ENCODE measurements around the gene WDR37. TPM values are rescaled to one million over a fixed set of nuclear protein-coding genes. Genes with fewer than 3 reads are reported as not detected.

Gene WDR37
- total RNA-seq, 1 experiment from 2014 or later, result 4.5 TPM

DNA sequence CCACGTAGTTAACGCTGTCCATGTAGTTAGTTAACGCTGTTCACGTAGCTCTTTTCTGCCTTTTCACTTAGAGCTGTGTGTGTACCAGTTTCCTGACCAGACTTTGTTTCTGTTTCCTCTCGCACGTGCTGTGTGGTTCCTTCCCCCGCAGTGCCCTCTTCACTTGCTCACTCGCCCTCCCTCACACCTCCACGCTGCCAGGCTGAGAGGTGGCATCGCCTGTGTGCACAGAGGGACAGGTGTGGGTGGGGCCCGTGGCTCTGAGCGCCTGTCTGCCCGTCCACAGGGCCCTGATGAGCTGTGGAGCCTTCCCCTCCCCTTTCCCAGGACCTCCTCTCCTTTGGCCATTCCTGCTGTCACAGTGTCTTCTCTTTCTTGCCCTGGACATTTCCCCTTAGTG, 30.6 kb downstream of the WDR37 start:
- Histone ChIP-seq H3K4me1 (ENCODE audit: insufficient read depth, low read length) (no peaks in the 10 kb centered on the region), H3F3A (ENCODE audit: low read length, unreplicated experiment) (no peaks in the 10 kb centered on the region), H3K36me3 (ENCODE audit: low read depth, low read length) (no peaks in the 10 kb centered on the region), H3K9me2 (replicated peaks; ENCODE audit: low read length) (no peaks in the 10 kb centered on the region), H3K9ac (ENCODE audit: low read length) (no peak overlapping the region), H3K4me3 (ENCODE audit: low read length) (no peak overlapping the region), H4K20me1 (ENCODE audit: low read length) (no peaks in the 10 kb centered on the region), H3K9me3 (ENCODE audit: low read length) (no peaks in the 10 kb centered on the region), H3K27me3 (ENCODE audit: low read length) (no peaks in the 10 kb centered on the region), H3K4me2 (ENCODE audit: low read length) (no peak overlapping the region), H3K79me2 (ENCODE audit: low read length) (no peaks in the 10 kb centered on the region), H3K27ac (ENCODE audit: low read length) (no peak overlapping the region), H2AFZ (ENCODE audit: low read length) (no peak overlapping the region)
- ATAC-seq, result no peak
- TF ChIP-seq EZH2 (IDR thresholded peaks at IDR 0.05; ENCODE audit: low read length, unreplicated experiment) (no peak), EZH2phosphoT487 (IDR thresholded peaks at IDR 0.05; ENCODE audit: borderline replicate concordance, low read length) (no peak)
- TF ChIP-seq, protein P1, sequence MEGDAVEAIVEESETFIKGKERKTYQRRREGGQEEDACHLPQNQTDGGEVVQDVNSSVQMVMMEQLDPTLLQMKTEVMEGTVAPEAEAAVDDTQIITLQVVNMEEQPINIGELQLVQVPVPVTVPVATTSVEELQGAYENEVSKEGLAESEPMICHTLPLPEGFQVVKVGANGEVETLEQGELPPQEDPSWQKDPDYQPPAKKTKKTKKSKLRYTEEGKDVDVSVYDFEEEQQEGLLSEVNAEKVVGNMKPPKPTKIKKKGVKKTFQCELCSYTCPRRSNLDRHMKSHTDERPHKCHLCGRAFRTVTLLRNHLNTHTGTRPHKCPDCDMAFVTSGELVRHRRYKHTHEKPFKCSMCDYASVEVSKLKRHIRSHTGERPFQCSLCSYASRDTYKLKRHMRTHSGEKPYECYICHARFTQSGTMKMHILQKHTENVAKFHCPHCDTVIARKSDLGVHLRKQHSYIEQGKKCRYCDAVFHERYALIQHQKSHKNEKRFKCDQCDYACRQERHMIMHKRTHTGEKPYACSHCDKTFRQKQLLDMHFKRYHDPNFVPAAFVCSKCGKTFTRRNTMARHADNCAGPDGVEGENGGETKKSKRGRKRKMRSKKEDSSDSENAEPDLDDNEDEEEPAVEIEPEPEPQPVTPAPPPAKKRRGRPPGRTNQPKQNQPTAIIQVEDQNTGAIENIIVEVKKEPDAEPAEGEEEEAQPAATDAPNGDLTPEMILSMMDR (conservative IDR thresholded peaks at IDR 0.05; ENCODE audit: low read depth, low read length), result no peak
- intact Hi-C loops (cut with micrococcal nuclease), result no loop called here
- CTCF ChIA-PET, result no interaction called here
- no TSS peak for BruUV-seq (replicated peaks)
- POLR2A ChIA-PET (ENCODE audit: unreplicated experiment), result no interaction called here
- no peak for DNase-seq

DNA sequence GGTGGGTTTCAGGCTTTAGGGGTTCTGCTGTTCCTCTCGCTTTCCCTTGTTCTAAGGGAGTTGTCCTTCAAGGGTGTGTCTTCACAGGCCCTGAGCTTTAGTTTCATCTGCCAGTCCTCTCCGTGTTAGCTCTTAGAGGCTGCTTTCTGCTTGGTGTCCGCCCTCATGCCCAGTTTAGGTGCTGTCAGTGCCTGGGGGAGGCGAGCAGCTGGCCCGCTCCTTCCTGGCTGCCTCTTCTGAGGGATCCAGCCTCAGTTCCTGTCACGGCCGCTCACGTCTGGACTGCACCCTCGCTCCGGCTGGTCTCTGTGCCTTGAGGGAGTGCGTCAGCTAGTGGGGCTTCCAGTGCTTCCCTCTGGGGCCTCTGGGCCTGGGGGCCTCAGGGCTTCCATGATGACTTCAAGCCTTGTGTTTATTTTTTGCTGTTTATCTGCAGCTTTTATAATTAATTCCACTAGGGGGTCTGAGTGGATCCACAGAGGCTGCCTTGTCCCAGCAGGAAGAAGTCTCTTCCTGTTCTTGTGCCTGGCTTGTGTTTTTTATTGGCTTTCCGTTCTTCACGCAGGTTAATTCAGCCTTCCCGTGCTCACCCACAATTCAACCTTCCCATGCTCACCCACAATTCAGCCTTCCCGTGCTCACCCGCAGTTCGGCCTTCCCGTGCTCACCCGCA, 33.0 kb downstream of the WDR37 start:
- ATAC-seq (no peak), DNase-seq (no peak)
- Histone ChIP-seq H3K4me3 (ENCODE audit: low read length) (no peak overlapping the region), H3F3A (ENCODE audit: low read length, unreplicated experiment) (no peaks in the 10 kb centered on the region), H3K27ac (ENCODE audit: low read length) (no peak overlapping the region), H3K79me2 (ENCODE audit: low read length) (no peaks in the 10 kb centered on the region), H3K36me3 (ENCODE audit: low read depth, low read length) (no peaks in the 10 kb centered on the region), H3K4me1 (ENCODE audit: insufficient read depth, low read length) (no peaks in the 10 kb centered on the region), H4K20me1 (ENCODE audit: low read length) (no peaks in the 10 kb centered on the region), H2AFZ (ENCODE audit: low read length) (no peak overlapping the region), H3K9ac (ENCODE audit: low read length) (no peak overlapping the region), H3K27me3 (ENCODE audit: low read length) (no peaks in the 10 kb centered on the region), H3K4me2 (ENCODE audit: low read length) (no peak overlapping the region), H3K9me3 (ENCODE audit: low read length) (no peaks in the 10 kb centered on the region), H3K9me2 (replicated peaks; ENCODE audit: low read length) (no peaks in the 10 kb centered on the region)
- POLR2A ChIA-PET (ENCODE audit: unreplicated experiment), result no interaction called here
- TF ChIP-seq EZH2phosphoT487 (IDR thresholded peaks at IDR 0.05; ENCODE audit: borderline replicate concordance, low read length) (no peak), EZH2 (IDR thresholded peaks at IDR 0.05; ENCODE audit: low read length, unreplicated experiment) (no peak)
- TF ChIP-seq, protein P1 (conservative IDR thresholded peaks at IDR 0.05; ENCODE audit: low read depth, low read length), result no peak
- CTCF ChIA-PET, result no interaction called here
- intact Hi-C loops (cut with micrococcal nuclease), result no loop called here
- BruUV-seq (replicated peaks), result no TSS peak

DNA sequence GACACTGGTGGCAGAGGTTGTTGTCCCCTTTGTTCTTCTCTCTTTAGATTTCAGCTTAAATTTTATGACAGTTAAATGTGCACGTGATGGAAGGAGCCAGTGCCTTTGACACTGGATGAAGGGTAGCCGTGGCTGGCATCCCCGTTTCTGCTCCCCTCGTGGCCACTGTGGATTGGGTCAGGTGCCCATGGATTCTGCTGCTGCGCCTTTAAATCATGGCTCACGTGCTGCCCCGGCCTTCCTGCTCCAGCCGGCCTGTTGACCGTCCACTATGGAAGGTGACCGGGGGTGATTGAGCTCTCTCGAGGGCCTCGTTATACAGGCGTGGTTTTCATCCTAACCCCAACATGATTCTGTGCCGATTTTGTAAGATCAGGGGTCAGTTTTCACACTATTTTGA, 34.5 kb downstream of the WDR37 start:
- Histone ChIP-seq H3K4me2 (ENCODE audit: low read length) (no peak overlapping the region), H3K9ac (ENCODE audit: low read length) (no peak overlapping the region), H3K36me3 (ENCODE audit: low read depth, low read length) (no peaks in the 10 kb centered on the region), H3K9me2 (replicated peaks; ENCODE audit: low read length) (no peaks in the 10 kb centered on the region), H2AFZ (ENCODE audit: low read length) (no peak overlapping the region), H3K4me3 (ENCODE audit: low read length) (no peak overlapping the region), H3K9me3 (ENCODE audit: low read length) (no peaks in the 10 kb centered on the region), H3K27ac (ENCODE audit: low read length) (no peak overlapping the region), H3K79me2 (ENCODE audit: low read length) (no peaks in the 10 kb centered on the region), H3K27me3 (ENCODE audit: low read length) (no peaks in the 10 kb centered on the region), H3F3A (ENCODE audit: low read length, unreplicated experiment) (no peaks in the 10 kb centered on the region), H4K20me1 (ENCODE audit: low read length) (no peaks in the 10 kb centered on the region), H3K4me1 (ENCODE audit: insufficient read depth, low read length) (no peaks in the 10 kb centered on the region)
- ATAC-seq (no peak), DNase-seq (no peak)
- intact Hi-C loops (cut with micrococcal nuclease), result no loop called here
- ChIA-PET POLR2A (ENCODE audit: unreplicated experiment) (no interaction called here), CTCF (no interaction called here)
- BruUV-seq (replicated peaks), result no TSS peak
- TF ChIP-seq, protein P1 (conservative IDR thresholded peaks at IDR 0.05; ENCODE audit: low read depth, low read length), result no peak
- TF ChIP-seq EZH2 (IDR thresholded peaks at IDR 0.05; ENCODE audit: low read length, unreplicated experiment), result no peak
- no peak for TF ChIP-seq EZH2phosphoT487 (IDR thresholded peaks at IDR 0.05; ENCODE audit: borderline replicate concordance, low read length)
